Bone marrow (tissue), 2 donors: ENCODE data around the gene CD300LB.
A peak's percentile ranks its signal among the peaks of the same experiment; 100 is the strongest.
"Not testable (repeated sequence)": the region's sequence is repeated elsewhere in the genome, so short reads cannot be mapped to it uniquely, and the experiment has no call there.

Source experiments
- DNase-seq, 2 donors: peaks; one replicate each; lab custom pipeline; 2025; lab: John Stamatoyannopoulos, UW

Gene CD300LB

GRCh38 chr17:74493331-74493833 is 37.9 kb downstream of the CD300LB start:
- DNase-seq: peak; percentile 32 to 59

- DNase-seq: no peak
These were observed 39.6 kb downstream of the CD300LB start for GRCh38 chr17:74491626-74492025.

GRCh38 chr17:74490716-74491115 is 40.6 kb downstream of the CD300LB start:
- DNase-seq: no peak

DNA sequence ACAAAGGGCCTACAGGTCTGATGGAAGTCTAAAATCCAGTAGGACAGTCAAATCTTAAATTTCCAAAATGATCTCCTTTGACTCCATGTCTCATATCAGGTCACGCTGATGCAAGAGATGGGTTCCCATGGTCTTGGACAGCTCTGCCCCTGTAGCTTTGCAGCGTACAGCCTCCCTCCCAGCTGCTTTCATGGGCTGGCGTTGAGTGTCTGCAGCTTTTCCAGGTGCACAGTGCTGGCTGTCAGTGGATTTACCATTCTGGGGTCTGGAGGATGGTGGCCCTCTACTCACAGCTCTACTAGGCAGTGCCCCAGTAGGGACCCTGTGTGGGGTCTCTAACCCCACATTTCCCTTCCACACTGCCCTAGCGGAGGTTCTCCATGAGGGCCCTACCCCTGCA is 43.0 kb downstream of the CD300LB start:
- DNase-seq: not testable (repeated sequence)

DNA sequence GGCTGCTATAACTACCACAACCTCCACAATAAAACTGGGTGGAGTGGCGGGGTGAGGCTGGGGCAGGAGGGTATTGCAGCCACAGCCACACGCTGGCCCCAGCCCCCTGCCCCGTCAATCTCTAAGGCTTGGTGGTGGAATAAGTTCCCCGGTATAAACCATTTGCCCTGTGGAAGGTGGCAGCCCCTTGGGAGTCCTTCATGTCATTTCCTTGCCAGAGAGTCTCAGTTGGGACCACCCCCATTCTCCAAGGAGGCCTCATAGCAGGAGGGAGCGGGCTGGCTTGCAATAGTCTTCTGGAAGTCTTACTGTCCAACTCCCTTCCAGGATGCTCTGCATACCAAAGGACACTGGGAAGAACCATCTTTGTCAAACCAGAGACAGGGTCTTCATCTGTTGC is 45.4 kb downstream of the CD300LB start:
- DNase-seq: no peak

DNA sequence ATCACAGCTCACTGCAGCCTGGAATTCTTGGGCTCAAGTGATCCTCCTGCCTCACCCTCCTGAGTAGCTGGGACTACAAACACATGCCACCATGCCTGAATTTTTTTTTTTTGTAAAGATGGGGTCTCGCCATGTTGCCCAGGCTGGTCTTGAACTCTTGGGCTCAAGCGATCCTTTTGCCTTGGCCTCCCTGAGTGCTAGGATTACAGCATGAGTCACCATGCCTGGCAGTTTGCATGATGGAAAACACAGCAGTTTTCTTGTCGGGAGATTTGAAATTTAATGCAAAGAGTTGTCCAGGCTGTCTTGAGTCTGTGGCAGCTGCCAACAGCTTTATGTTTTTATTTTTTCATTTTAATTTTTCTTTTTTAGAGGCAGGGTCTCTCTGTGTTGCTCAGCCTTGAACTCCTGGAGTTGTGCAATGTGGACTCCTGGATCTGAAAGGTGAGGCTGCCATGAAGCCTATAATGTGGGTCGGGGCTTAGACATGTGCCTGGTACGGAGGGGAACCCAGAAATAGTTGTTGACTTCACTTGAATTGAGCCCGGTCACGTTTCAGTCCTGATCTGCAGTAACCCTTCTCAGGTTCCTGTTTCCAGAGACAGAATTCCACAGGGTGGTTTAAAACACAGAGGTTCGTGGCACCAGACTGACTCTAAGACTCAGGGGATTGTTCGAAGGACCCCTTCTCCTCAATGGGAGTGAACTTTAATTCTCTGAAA is 46.1 kb downstream of the CD300LB start:
- DNase-seq: no peak

- no peak for DNase-seq
These were observed 47.2 kb downstream of the CD300LB start for GRCh38 chr17:74484066-74484465.

- DNase-seq: no peak
These were observed 49.7 kb downstream of the CD300LB start for GRCh38 chr17:74481621-74482020.

DNA sequence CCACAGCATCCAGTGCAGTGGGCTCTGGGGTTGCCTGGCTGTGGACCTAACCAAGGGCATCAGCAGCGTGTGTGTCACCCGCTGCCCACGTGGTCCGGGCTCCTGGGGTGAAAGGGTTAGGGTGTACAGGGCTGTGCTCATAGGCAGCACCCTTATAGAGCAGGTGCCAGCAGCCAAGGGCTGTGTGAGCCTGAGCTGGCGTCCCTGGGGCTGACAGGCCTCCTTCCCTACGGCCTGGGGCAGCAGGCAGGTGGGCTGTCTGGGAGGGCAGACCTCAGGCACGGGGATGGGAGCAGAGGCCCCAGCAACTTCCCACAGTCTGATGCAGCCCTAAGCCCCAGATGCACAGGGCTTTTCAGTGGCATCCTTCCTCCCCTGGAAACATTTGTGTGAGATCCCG is 51.0 kb downstream of the CD300LB start:
- no peak for DNase-seq

GRCh38 chr17:74478420-74479100 is 52.7 kb downstream of the CD300LB start:
- peak; percentile 9 to 87 for DNase-seq

- no peak for DNase-seq
These were observed 53.9 kb downstream of the CD300LB start for GRCh38 chr17:74477411-74477810.

DNA sequence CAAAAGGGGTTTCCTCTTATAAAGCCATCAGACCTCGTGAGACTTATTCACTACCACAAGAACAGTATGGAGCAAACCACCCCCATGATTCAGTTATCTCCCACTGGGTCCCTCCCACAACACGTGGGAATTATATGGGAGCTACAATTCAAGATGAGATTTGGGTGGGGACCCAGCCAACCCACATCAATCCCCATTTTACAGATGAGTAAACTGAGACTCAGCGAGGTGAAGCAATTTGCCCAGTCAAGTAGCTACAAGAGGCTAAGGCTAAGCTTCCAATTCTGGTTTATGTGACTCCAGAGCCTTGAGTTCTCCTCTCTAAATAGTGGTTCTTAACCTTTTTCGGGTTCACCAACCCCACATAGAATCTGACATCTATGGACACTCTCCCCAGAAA is 56.1 kb downstream of the CD300LB start:
- no peak for DNase-seq

GRCh38 chr17:74474043-74474792 is 57.1 kb downstream of the CD300LB start:
- no peak for DNase-seq

DNA sequence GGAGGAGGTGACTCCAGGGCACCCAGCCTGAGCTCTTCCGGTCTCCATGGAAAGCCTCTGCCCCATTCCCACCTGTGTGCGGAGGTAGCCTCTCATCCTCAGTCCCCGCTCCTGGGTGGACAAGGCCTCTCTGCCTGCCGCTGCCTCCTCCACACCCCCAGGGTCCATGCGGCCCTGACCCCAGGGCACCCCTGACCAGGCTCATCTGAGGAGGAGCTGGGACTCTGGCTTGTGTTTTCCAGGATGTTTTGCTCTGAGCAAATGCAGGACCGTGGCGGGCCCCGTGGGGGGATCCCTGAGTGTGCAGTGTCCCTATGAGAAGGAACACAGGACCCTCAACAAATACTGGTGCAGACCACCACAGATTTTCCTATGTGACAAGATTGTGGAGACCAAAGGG is 58.0 kb downstream of the CD300LB start:
- no peak for DNase-seq

DNA sequence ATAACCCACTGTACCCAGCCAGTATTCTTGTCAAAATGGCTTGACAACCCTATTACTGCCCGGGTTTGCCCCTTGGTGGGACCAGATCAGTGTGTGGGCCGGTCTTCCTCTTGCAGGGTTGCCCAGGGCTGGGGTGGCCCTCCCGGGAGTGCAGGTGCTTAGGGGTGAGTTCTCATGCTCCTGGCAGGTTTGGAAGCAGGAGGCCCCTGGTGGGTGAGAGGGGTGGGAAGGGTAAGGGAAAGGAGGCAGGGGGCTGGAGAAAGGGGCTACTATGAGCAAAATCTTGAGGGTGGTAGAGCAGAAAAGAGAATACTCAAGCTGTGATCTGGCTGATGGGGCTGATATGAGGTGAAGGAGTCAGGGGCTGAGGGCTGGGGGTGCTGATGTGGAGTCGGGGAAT is 58.4 kb downstream of the CD300LB start:
- no peak for DNase-seq

- DNase-seq: no peak
These were observed 59.9 kb downstream of the CD300LB start for GRCh38 chr17:74471341-74471740.
